Measurements from ENCODE around the gene TRIM44.
"Not testable (repeated sequence)": the region's sequence is repeated elsewhere in the genome, so short reads cannot be mapped to it uniquely, and the experiment has no call there.

TRIM44 gene

GRCh38 chr11:35667257-35667656, 4.7 kb downstream of the TRIM44 start:
- TF ChIP-seq CTCF (IDR thresholded peaks at IDR 0.05; ENCODE audit: low read depth, low read length, missing control alignments) = no peak
- DNase-seq (ENCODE audit: low read depth) = no peak
- no peak overlapping the region for H3K4me3 ChIP-seq (ENCODE audit: low read depth, low read length)

DNA sequence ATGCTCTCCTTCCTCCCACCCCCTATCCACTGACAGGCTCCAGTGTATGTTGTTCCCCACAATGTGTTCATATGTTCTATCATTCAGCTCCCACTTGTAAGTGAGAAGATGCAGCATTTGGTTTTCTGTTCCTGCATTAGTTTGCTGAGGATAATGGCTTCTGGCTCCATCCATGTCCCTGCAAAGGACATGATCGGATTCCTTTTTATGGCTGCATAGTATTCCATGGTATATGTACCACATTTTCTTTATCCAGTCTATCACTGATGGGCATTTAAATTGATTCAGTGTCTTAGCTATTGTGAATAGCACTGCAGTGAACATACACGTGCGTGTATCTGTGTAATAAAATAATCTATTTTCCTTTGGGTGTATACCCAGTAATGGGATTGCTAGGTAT, 5.8 kb downstream of the TRIM44 start:
- DNase-seq (ENCODE audit: low read depth); H3K4me3 ChIP-seq (ENCODE audit: low read depth, low read length): not testable (repeated sequence)

- DNase-seq (ENCODE audit: low read depth) = no peak
- TF ChIP-seq CTCF (IDR thresholded peaks at IDR 0.05; ENCODE audit: low read depth, low read length, missing control alignments) = no peak
Observed at GRCh38 chr11:35671396-35672127, 9.0 kb downstream of the TRIM44 start.

GRCh38 chr11:35672608-35673007, 10.0 kb downstream of the TRIM44 start:
- no peak for DNase-seq (ENCODE audit: low read depth)
- TF ChIP-seq CTCF (IDR thresholded peaks at IDR 0.05; ENCODE audit: low read depth, low read length, missing control alignments) = no peak
- no peak overlapping the region for H3K4me3 ChIP-seq (ENCODE audit: low read depth, low read length)

More at GRCh38 chr11:35671396-35672127, 9.0 kb downstream of the TRIM44 start:
- no peak overlapping the region for H3K4me3 ChIP-seq (ENCODE audit: low read depth, low read length)

DNA sequence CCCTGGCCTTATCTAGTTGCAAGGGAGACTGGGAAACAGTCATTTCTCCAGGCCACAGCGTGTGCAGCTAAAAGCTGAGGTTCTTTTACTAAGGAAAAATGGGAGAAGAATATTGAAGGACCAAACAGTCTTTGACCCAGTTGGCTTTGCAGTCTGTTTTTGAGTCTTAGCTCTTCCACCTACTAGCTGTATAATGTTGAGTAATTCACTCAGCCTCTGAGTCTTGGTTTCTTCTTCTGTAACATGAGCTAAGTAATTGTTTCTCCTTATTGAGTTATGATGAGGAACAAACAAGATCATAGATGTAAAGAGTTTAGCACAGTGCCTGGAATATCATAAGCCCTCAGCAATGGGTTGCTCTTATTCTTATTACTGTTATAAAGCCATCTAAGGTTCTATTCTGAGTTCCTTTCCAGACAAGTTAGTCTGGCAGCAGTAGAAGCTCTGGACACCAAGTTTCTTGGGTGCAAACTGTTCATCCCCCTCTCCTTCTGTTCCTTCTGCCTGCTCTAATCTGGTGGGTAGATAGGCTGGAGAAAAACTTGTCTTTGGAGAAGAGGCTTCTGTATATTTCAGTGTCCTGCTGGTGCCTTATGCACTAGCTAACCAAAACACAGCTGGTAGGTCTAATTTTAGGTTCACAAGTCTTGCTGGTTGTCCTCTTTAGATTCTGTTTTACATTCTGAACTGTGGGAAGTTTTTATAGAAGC, 13.5 kb downstream of the TRIM44 start:
- DNase-seq (ENCODE audit: low read depth) = no peak
- TF ChIP-seq CTCF (IDR thresholded peaks at IDR 0.05; ENCODE audit: low read depth, low read length, missing control alignments) = no peak
- H3K4me3 ChIP-seq (ENCODE audit: low read depth, low read length) = no peak overlapping the region

- no peak for TF ChIP-seq CTCF (IDR thresholded peaks at IDR 0.05; ENCODE audit: low read depth, low read length, missing control alignments)
- no peak for DNase-seq (ENCODE audit: low read depth)
Observed at GRCh38 chr11:35676611-35676965, 14.0 kb downstream of the TRIM44 start.

DNA sequence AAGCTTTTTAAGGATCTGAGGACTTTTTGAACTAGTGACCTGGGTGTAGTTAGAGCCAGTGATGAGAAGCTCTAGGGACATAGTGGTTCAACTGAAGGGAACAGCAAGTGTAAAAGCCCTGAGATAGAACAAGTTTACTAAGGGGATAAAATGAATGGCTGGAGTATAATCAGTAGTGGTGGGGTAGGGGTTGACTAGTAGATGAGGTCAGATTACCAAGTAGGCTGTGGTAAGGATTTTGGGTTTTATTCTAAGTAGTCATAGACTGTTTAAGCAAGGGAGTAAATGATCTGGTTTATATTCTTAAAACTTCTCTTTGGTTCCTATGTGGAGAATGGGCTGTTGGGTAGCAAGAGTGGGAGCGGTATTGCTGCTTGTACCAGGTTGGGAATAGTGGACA, 15.3 kb downstream of the TRIM44 start:
- DNase-seq (ENCODE audit: low read depth) = no peak
- H3K4me3 ChIP-seq (ENCODE audit: low read depth, low read length) = no peak overlapping the region
- no peak for TF ChIP-seq CTCF (IDR thresholded peaks at IDR 0.05; ENCODE audit: low read depth, low read length, missing control alignments)

More at GRCh38 chr11:35676611-35676965, 14.0 kb downstream of the TRIM44 start:
- H3K4me3 ChIP-seq (ENCODE audit: low read depth, low read length) = no peak overlapping the region

All from GM12864 (cell line).